ENCODE data around the gene FGF22. TPM values are rescaled to one million over a fixed set of nuclear protein-coding genes. Genes with fewer than 3 reads are reported as not detected.

FGF22 gene
- polyA plus RNA-seq, 3 donors = not detected

DNA sequence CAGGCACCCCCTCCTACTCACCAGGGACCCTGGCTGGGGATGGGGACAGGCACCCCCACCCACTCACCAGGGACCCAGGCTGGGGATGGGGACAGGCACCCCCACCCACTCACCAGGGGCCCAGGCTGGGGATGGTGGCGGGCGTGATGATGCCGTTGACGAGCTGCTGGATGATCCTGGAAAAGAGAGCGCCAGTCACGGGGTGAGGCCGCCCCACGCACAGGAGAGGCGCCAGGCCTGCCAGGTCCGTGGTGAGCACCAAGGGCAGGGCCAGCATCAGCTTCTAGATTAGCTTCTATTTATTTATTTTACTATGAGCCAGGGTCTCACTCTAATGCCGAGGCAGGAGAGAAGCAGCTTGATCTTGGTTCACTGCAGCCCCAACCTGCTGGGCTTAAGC, 10.4 kb downstream of the FGF22 start:
- H4K20me1 ChIP-seq (ENCODE audit: insufficient read depth, low read length) = peaks cover 95% of the 10 kb centered on the region
- H3K27ac Mint-ChIP-seq = no peak overlapping the region

DNA sequence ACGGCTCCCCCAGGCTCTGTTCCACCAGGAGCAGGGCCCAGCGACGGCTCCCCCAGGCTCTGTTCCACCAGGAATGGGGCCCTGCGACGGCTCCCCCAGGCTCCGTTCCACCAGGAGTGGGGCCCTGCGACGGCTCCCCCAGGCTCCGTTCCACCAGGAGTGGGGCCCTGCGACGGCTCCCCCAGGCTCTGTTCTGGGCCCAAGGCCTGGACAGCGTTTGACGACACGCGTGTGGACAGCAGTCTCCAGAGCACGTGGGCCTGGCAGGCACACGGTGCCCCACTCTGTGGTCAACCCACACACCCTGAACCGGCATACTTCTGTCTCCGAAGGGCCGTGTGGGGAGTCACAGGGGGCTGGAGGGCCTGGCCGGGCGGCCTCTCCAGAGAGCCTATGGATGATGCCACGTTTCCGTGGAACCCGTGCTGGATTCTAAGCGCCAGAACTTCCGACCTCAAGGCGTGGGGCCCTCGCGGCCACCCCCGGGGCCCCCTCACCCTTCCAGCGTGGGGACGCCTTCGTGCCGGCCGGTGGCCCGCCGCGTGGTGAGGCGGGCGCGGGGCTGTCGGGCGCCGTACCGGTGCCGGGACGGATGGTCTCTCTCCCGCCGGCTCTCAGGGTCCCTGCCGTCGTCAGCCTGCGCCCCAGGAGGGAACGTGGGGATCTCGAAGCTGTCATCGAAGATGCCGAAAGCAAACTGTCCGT, 11.6 kb downstream of the FGF22 start:
- intact Hi-C loops (cut with micrococcal nuclease) = no loop called here
- Mint-ChIP-seq H3K36me3 (peaks cover 32 to 83% of the 10 kb centered on the region in 2 donors), H3K27me3 (ENCODE audit: low read depth in 3 of 3) (no peaks in the 10 kb centered on the region), H3K4me3 (no peak overlapping the region), H3K27ac (no peak overlapping the region), H3K9me3 (no peaks in the 10 kb centered on the region), H3K4me1 (peaks cover 5% of the 10 kb centered on the region)
- no peak for DNase-seq
- Histone ChIP-seq H3K9me3 (replicated peaks in 1 of 2; ENCODE audit: control insufficient read depth in 1 of 2, insufficient read depth in 1 of 2, low read length in 2 of 2) (no peaks in the 10 kb centered on the region), H3K4me2 (replicated peaks; ENCODE audit: extremely low read depth, low read length, poor library complexity, severe bottlenecking) (no peak overlapping the region), H2AFZ (ENCODE audit: insufficient read depth, low read depth, low read length, poor library complexity, severe bottlenecking) (no peak overlapping the region), H3K27me3 (ENCODE audit: control insufficient read depth in 2 of 2, insufficient read depth in 2 of 2, low read length in 2 of 2) (no peaks in the 10 kb centered on the region), H3K4me3 (replicated peaks in 1 of 3; ENCODE audit: low read depth in 2 of 3, low read length in 3 of 3) (no peak overlapping the region), H3K4me1 (ENCODE audit: control insufficient read depth in 1 of 2, insufficient read depth in 2 of 2, low read length in 2 of 2) (no peaks in the 10 kb centered on the region), H3K27ac (ENCODE audit: low read depth in 1 of 2, low read length in 2 of 2) (no peak overlapping the region), H3K9ac (ENCODE audit: insufficient read depth, low read length, poor library complexity, severe bottlenecking) (no peak overlapping the region), H3K36me3 (replicated peaks in 1 of 2; ENCODE audit: control insufficient read depth in 1 of 2, insufficient read depth in 2 of 2, low read length in 2 of 2) (peaks cover 76 to 93% of the 10 kb centered on the region in 2 donors), H4K20me1 (ENCODE audit: insufficient read depth, low read length) (peaks cover 97% of the 10 kb centered on the region), H3K79me2 (ENCODE audit: insufficient read depth, low read length) (peaks cover 56% of the 10 kb centered on the region)
- 98% methylated on average over 43 of the region's 58 CpGs for WGBS (ENCODE audit: insufficient coverage)
- TF ChIP-seq, protein P1, sequence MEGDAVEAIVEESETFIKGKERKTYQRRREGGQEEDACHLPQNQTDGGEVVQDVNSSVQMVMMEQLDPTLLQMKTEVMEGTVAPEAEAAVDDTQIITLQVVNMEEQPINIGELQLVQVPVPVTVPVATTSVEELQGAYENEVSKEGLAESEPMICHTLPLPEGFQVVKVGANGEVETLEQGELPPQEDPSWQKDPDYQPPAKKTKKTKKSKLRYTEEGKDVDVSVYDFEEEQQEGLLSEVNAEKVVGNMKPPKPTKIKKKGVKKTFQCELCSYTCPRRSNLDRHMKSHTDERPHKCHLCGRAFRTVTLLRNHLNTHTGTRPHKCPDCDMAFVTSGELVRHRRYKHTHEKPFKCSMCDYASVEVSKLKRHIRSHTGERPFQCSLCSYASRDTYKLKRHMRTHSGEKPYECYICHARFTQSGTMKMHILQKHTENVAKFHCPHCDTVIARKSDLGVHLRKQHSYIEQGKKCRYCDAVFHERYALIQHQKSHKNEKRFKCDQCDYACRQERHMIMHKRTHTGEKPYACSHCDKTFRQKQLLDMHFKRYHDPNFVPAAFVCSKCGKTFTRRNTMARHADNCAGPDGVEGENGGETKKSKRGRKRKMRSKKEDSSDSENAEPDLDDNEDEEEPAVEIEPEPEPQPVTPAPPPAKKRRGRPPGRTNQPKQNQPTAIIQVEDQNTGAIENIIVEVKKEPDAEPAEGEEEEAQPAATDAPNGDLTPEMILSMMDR (IDR thresholded peaks at IDR 0.05) = no peak

More for the DNA sequence above, 10.4 kb downstream of the FGF22 start:
- Histone ChIP-seq H3K9ac (ENCODE audit: insufficient read depth, low read length, poor library complexity, severe bottlenecking) (no peak overlapping the region), H3K4me2 (replicated peaks; ENCODE audit: extremely low read depth, low read length, poor library complexity, severe bottlenecking) (no peak overlapping the region), H3K27me3 (ENCODE audit: control insufficient read depth in 2 of 2, insufficient read depth in 2 of 2, low read length in 2 of 2) (no peaks in the 10 kb centered on the region), H3K79me2 (ENCODE audit: insufficient read depth, low read length) (peaks cover 45% of the 10 kb centered on the region), H3K27ac (ENCODE audit: low read depth in 1 of 2, low read length in 2 of 2) (no peak overlapping the region), H3K4me3 (replicated peaks in 1 of 3; ENCODE audit: low read depth in 2 of 3, low read length in 3 of 3) (no peak overlapping the region), H3K4me1 (ENCODE audit: control insufficient read depth in 1 of 2, insufficient read depth in 2 of 2, low read length in 2 of 2) (no peaks in the 10 kb centered on the region), H2AFZ (ENCODE audit: insufficient read depth, low read depth, low read length, poor library complexity, severe bottlenecking) (no peak overlapping the region), H3K9me3 (replicated peaks in 1 of 2; ENCODE audit: control insufficient read depth in 1 of 2, insufficient read depth in 1 of 2, low read length in 2 of 2) (no peaks in the 10 kb centered on the region), H3K36me3 (replicated peaks in 1 of 2; ENCODE audit: control insufficient read depth in 1 of 2, insufficient read depth in 2 of 2, low read length in 2 of 2) (peaks cover 77 to 93% of the 10 kb centered on the region in 2 donors)
- TF ChIP-seq, protein P1 (IDR thresholded peaks at IDR 0.05) = no peak
- no peaks in the 10 kb centered on the region for H3K9me3 Mint-ChIP-seq
- H3K36me3 Mint-ChIP-seq = peaks cover 32 to 81% of the 10 kb centered on the region in 2 donors
- WGBS (ENCODE audit: insufficient coverage) = 97% methylated on average over 5 of the region's 11 CpGs
- H3K27me3 Mint-ChIP-seq (ENCODE audit: low read depth in 3 of 3) = no peaks in the 10 kb centered on the region
- DNase-seq = no peak
- no peak overlapping the region for H3K4me3 Mint-ChIP-seq
- intact Hi-C loops (cut with micrococcal nuclease) = no loop called here
- H3K4me1 Mint-ChIP-seq = no peaks in the 10 kb centered on the region

Data from CD14-positive monocyte (primary cell).